Esophagus muscularis mucosa (tissue), 4 donors: Measurements from ENCODE around the gene OCLN. TPM values are rescaled to one million over a fixed set of nuclear protein-coding genes. Genes with fewer than 3 reads are reported as not detected.
"Not testable (repeated sequence)": the region's sequence is repeated elsewhere in the genome, so short reads cannot be mapped to it uniquely, and the experiment has no call there.

Experiments used
- DNase-seq: peaks from one replicate; pipeline ENCODE4 v3.0.0-alpha.2; 2017; ENCODE audit errors: extremely low spot score
- H3K27ac ChIP-seq, 4 donors: fragments of 200-600 bp; sonication (generic); replicated peaks in 1 of 4; 1 replicate in 3 of 4; 2 replicates in 1 of 4; pipeline ENCODE4 v1.5.1; 2016 to 2019; ENCODE audit warnings: mild to moderate bottlenecking in 1 of 4
- H3K27me3 ChIP-seq, 4 donors: fragments of 200-600 bp; sonication (generic); one replicate each; pipeline versions ENCODE4 v1.5.1 to v1.6.0; 2016 to 2019
- H3K36me3 ChIP-seq, 4 donors: fragments of 200-600 bp; sonication (generic); one replicate each; pipeline ENCODE4 v1.5.1; 2016 to 2019
- H3K4me1 ChIP-seq, 4 donors: fragments of 200-600 bp; sonication (generic); one replicate each; pipeline ENCODE4 v1.5.1; 2016 to 2019
- H3K4me3 ChIP-seq, 4 donors: fragments of 200-600 bp; sonication (generic); 1 replicate in 2 of 4; 2 replicates in 2 of 4; pipeline ENCODE4 v1.5.1; 2016 to 2019; ENCODE audit warnings: mild to moderate bottlenecking in 4 of 4, moderate library complexity in 1 of 4
- H3K9me3 ChIP-seq, 4 donors: fragments of 200-600 bp; sonication (generic); 1 replicate in 3 of 4; 2 replicates in 1 of 4; pipeline ENCODE4 v1.5.1; 2016 to 2019
- EP300 ChIP-seq: sonication (generic); formaldehyde crosslinking; IDR thresholded peaks from one replicate; pipeline ENCODE4 v1.6.1; 2017; ENCODE audit warnings: antibody characterized with exemption
- POLR2A ChIP-seq: fragments of 450-650 bp; IDR thresholded peaks from one replicate; pipeline ENCODE4 v1.6.1; 2017; ENCODE audit warnings: antibody characterized with exemption, moderate library complexity, mild to moderate bottlenecking, low read depth
- POLR2AphosphoS5 ChIP-seq, 2 donors: sonication (generic); formaldehyde crosslinking; IDR thresholded peaks; one replicate each; pipeline ENCODE4 v1.6.1; 2017; ENCODE audit warnings: antibody characterized with exemption in 2 of 2
- WGBS: methylation state at CpG from one replicate; pipeline ENCODE4 v1.1.5; 2018; 5-methylcytosine and 5-hydroxymethylcytosine counted together
- intact Hi-C: fragments of 100-400 bp; cut with DNase I; formaldehyde crosslinking; loops from one replicate; pipeline ENCODE4 v1.15.1; 2023
- total RNA-seq, 4 donors: library from RNA; depleted of rRNA; stranded (reverse); fragments of >200 nt; gene quantifications; one replicate each; pipeline versions ENCODE4 v1.1.0 to v1.2.1, GENCODE V29; 2016
- TF ChIP-seq, protein P1 (sequence below), 3 experiments: fragments of 200-600 bp in 2 of 3; fragments of 450-650 bp in 1 of 3; sonication (generic) in 2 of 3; IDR thresholded peaks; one replicate each; pipeline ENCODE4 v1.5.1; 2017 to 2019; ENCODE audit warnings: antibody characterized with exemption in 3 of 3, mild to moderate bottlenecking in 2 of 3, moderate library complexity in 1 of 3

Gene OCLN
- total RNA-seq, 4 donors from 2014 or later = 0.83 to 4.2 (median 1.8) TPM

DNA sequence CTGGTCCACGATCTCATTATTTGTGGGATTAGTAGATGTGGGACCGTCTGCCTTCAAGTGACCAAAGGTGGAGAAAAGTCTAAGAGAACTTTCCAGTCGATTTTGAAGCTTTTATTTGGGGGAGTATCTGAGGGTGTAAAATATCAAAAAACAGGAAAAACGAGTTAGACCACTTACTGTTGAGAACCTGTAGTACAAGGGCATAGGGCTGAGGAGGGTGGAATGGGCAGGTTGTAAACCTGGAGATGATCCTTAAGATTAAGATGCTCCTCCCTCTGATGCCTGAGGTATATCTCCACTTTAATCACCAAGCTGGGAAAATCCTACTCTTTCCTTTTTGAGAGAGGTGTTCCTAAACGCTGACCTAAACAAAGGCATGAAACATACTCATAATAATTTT lies 35.4 kb downstream of the OCLN start:
- intact Hi-C loops = no loop called here
- no peak for DNase-seq
- Histone ChIP-seq H3K9me3 (no peaks in the 10 kb centered on the region), H3K36me3 (no peaks in the 10 kb centered on the region), H3K4me3 (no peak overlapping the region), H3K4me1 (no peaks in the 10 kb centered on the region), H3K27ac (no peak overlapping the region), H3K27me3 (no peaks in the 10 kb centered on the region)
- TF ChIP-seq, protein P1, sequence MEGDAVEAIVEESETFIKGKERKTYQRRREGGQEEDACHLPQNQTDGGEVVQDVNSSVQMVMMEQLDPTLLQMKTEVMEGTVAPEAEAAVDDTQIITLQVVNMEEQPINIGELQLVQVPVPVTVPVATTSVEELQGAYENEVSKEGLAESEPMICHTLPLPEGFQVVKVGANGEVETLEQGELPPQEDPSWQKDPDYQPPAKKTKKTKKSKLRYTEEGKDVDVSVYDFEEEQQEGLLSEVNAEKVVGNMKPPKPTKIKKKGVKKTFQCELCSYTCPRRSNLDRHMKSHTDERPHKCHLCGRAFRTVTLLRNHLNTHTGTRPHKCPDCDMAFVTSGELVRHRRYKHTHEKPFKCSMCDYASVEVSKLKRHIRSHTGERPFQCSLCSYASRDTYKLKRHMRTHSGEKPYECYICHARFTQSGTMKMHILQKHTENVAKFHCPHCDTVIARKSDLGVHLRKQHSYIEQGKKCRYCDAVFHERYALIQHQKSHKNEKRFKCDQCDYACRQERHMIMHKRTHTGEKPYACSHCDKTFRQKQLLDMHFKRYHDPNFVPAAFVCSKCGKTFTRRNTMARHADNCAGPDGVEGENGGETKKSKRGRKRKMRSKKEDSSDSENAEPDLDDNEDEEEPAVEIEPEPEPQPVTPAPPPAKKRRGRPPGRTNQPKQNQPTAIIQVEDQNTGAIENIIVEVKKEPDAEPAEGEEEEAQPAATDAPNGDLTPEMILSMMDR (IDR thresholded peaks at IDR 0.05) = no peak
- no peak for TF ChIP-seq POLR2A
- no peak for TF ChIP-seq POLR2AphosphoS5 (IDR thresholded peaks at IDR 0.05)
- no peak for TF ChIP-seq EP300
- 74% methylated on average over 5 of the region's 5 CpGs for WGBS

DNA sequence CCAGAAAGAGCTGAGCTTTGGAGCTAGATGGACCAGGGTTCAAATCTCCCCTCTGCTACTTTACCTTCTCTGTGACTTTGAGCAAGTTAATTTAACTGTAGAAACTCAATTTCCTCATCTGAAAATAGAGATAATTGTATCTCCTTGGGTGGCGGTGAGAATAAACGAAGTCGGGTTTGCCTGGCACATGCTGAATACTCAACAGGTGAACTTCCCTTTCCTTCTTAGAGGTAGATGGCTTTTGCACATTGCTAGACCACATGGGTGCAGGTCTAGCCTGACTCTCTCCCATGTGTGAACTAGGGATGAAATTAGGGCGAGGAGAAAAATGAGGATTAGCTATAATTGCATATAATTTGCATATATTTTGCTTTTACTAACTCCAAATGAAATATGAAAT lies 36.0 kb downstream of the OCLN start:
- intact Hi-C loops = no loop called here

DNA sequence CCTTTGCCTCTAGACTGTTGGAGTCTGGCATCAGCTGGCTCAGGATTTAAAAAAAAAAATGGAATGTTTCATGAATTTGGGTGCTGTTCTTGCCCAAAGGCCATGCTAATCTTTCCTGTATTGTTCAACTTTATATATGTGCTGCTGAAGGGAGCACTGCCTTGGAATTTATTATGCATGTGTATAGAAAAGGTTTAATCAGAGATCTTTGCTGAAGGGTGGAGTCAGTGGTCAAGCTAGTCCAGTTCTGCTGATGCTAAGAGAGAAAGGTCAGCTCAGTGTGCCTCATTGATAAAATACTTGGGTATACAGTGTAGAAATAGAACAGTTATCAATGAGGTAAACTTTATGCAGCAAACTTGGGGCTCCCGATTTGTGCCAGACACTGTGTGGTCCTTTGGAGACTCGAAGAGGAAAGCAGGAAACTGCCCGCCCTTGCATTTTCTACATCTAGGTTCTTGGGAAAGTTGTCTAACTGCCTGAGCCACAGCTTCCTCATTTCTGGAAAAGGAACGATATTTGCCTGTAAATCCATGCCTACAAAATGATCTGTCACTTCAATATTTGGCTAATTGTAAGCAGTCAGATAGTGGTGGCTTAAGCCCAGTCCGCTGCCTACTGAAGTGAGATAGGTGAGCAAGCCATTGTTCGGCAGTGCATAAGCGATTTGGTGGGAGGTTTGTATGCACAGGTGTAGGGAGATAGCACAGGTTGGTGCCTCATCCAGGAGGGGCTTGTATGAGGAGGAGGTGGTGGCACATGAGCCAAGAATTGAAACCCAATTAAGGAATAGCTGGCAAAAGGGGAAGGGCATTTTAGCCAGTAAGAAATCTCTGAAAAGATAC lies 38.2 kb downstream of the OCLN start:
- Histone ChIP-seq H3K4me3 (no peak overlapping the region), H3K9me3 (no peaks in the 10 kb centered on the region), H3K27me3 (no peaks in the 10 kb centered on the region), H3K4me1 (no peaks in the 10 kb centered on the region), H3K27ac (no peak overlapping the region), H3K36me3 (no peaks in the 10 kb centered on the region)
- no peak for DNase-seq
- no peak for TF ChIP-seq EP300
- TF ChIP-seq POLR2AphosphoS5 (IDR thresholded peaks at IDR 0.05) = no peak
- TF ChIP-seq, protein P1 (IDR thresholded peaks at IDR 0.05) = no peak
- TF ChIP-seq POLR2A = no peak
- WGBS = 81% methylated on average over 7 of the region's 7 CpGs
- intact Hi-C loops = no loop called here

More for the DNA sequence above, 36.0 kb downstream of the OCLN start:
- Histone ChIP-seq H3K4me3 (no peak overlapping the region), H3K9me3 (no peaks in the 10 kb centered on the region), H3K4me1 (no peaks in the 10 kb centered on the region), H3K27me3 (no peaks in the 10 kb centered on the region), H3K27ac (no peak overlapping the region), H3K36me3 (no peaks in the 10 kb centered on the region)
- 81% methylated on average over 4 of the region's 4 CpGs for WGBS
- DNase-seq = no peak
- TF ChIP-seq POLR2A = no peak
- TF ChIP-seq POLR2AphosphoS5 (IDR thresholded peaks at IDR 0.05) = no peak

DNA sequence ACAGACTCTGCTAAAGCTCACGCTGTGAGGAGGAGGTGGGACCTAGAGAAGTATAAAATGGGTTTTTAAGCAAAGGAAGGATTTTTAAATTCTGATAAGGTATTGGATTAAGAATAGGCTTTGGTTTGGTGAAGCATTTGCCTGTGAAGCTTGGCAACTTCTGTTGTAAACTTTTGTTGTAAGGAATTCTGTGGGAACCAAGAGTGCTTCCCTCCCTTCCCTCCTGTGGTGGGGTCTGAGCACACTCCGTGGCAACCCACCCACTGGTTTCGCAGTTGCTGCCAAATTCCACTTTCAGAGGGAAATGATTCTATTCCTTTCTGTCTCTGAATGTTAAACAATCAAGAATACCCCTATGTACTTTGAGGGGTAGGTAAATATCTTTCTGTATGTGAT lies 38.8 kb downstream of the OCLN start:
- Histone ChIP-seq H3K9me3 (no peaks in the 10 kb centered on the region), H3K4me1 (no peaks in the 10 kb centered on the region), H3K36me3 (no peaks in the 10 kb centered on the region), H3K27ac (no peak overlapping the region), H3K27me3 (no peaks in the 10 kb centered on the region), H3K4me3 (no peak overlapping the region)
- intact Hi-C loops = no loop called here
- no peak for DNase-seq
- no peak for TF ChIP-seq POLR2A
- TF ChIP-seq POLR2AphosphoS5 (IDR thresholded peaks at IDR 0.05) = no peak
- no peak for TF ChIP-seq EP300
- TF ChIP-seq, protein P1 (IDR thresholded peaks at IDR 0.05) = no peak
- WGBS = 34% methylated on average over 3 of the region's 3 CpGs

DNA sequence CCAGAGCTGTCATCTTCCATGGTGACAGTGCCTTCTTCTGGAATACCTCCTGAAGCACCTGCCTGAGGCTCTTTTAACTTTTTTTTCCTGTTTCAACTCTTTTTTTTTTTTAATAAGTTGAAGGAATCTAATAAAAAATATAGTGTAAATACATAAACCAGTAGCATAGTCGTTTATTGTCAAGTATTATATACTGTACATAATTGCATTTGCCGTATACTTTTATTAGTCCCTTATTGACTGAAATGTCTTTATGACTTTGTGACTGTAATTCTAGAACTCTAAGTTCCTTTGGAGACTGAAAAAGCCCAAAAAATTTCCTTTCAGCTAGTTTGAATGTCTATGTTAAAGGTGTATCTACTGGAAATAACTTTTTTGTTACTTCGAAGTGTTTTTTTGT lies 45.3 kb downstream of the OCLN start:
- H3K27me3 ChIP-seq, H3K9me3 ChIP-seq, intact Hi-C loops, H3K4me3 ChIP-seq, H3K27ac ChIP-seq, H3K4me1 ChIP-seq, DNase-seq, H3K36me3 ChIP-seq: not testable (repeated sequence)
- 73% methylated on average over 3 of the region's 3 CpGs for WGBS

DNA sequence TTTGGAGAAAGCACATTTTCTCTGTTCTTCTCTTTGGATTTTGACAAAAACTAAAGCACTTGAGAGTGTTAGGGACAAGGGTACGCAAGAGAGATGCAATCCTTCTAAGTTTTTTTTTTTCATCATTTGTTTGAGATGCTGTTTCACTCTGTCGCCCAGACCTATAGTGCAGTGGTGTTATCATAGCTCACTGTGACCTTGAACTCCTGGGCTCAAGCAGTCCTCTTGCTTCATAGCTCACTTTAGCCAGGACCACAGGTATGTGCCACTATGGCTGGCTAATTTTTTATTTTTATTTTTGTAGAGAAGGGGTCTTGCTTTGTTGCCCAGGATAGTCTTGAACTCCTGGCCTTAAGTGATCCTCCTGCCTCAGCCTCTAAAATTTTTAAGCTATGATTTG lies 46.1 kb downstream of the OCLN start:
- H3K27ac ChIP-seq, H3K27me3 ChIP-seq, H3K4me3 ChIP-seq, H3K9me3 ChIP-seq, H3K36me3 ChIP-seq, H3K4me1 ChIP-seq, intact Hi-C loops, DNase-seq: not testable (repeated sequence)
- WGBS = 67% methylated on average over 1 of the region's 2 CpGs

DNA sequence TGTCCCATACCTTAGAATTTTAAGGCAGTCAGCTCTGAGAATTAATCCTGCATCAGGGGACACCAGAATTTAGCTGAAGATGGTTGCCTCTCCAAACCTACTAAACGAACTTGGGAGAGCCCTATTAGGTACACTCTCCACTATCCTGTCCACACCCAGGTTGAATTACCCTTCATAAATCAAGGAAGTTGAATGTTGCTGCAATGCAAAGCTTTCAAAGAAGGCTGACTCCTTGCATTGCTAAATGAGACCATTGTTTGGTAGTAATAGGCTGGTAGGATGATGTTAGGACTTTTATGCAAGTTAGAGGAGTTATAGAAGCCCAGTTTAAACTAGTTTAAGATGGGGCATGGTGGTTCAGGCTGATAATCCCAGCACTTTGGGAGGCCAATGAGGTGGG lies 48.8 kb downstream of the OCLN start:
- H3K4me1 ChIP-seq, H3K36me3 ChIP-seq, intact Hi-C loops, H3K9me3 ChIP-seq, H3K27ac ChIP-seq, DNase-seq, H3K4me3 ChIP-seq, H3K27me3 ChIP-seq: not testable (repeated sequence)
- WGBS = no CpG with 5 or more reads among the region's 1 CpG

DNA sequence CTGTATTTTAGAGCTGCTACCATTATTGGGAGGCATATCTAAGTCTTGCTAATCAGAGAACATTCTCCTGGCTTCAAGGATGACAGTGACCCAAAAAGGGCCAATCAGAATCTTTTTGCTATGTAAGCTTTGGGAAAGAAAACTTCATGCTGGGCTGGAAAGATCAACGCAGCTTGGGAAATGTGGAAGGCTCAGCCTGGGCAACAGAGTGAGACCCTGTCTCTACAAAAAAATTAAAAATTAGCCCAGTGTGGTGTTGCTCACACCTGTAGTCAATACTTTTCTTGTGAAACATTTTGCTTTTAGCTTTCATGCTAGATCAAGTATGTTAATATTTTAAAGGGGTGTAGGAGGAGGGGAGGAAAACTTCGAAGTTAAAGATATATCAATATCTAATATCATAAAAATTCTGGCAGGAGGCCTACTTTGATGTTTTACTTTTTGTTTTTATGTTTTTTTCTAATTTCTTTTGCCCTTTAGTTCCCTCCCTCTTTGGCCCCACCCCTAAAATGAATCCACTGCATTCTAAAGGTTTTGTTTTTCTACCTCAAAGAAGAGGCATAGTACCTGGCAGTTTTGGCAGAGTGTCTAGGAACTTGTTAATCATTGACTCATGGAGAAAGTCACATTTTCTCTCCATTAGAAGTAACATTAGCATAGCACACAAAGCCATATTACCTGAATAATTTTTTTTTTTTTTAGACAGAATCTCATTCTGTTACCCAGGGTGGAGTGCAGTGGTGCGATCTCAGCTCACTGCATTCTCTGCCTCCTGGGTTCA lies 50.4 kb downstream of the OCLN start:
- H3K36me3 ChIP-seq, H3K27me3 ChIP-seq, H3K27ac ChIP-seq, H3K9me3 ChIP-seq, DNase-seq, intact Hi-C loops, H3K4me3 ChIP-seq, H3K4me1 ChIP-seq: not testable (repeated sequence)
- WGBS = no CpG with 5 or more reads among the region's 3 CpGs

DNA sequence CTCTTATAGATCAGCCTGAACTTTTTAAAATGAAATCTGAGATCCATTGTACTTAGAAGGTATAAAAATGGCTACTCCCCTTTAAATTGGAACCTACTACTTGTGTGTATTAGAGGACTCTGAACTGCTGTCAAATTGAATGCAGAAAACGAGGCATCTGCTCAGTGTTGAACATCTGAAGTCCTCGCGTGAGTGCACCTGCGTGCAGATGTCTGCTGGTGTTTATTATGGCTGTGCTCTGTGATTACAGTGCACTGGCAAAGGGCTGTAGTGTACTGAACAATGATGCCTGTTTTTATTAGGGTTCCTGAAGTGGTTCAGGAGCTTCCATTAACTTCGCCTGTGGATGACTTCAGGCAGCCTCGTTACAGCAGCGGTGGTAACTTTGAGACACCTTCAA lies 52.0 kb downstream of the OCLN start:
- H3K4me3 ChIP-seq, H3K36me3 ChIP-seq, H3K27me3 ChIP-seq, DNase-seq, H3K27ac ChIP-seq, H3K4me1 ChIP-seq, H3K9me3 ChIP-seq, intact Hi-C loops: not testable (repeated sequence)
- WGBS = no CpG with 5 or more reads among the region's 7 CpGs
